Ammon's horn (tissue), 1 donor: ENCODE results near the gene SCUBE1.
A peak's percentile ranks its signal among the peaks of the same experiment; 100 is the strongest.

Source experiments
- DNase-seq: peaks from one replicate; pipeline ENCODE4 v3.0.0-alpha.2; 2016; ENCODE audit warnings: low spot score

SCUBE1 gene

DNA sequence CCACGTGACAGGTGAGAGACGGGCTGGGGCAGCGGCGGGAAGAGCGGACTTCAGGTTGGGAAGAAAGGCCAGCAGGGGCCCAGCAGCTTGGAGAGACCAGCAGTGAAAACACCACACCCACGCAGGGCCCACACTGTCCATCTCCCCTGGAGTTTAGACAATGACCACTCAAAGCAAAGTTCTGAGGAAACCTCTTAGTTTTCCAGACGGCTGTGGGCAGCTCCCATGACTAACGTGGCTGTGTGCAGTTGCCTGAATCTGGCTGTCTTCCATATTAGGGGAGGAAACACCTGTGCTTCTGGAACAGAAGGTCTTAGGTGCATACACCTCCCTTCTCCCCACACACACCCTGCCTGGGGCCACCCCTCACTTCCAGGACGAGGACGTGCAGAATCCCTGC is 85.6 kb downstream of the SCUBE1 start:
- DNase-seq = no peak

DNA sequence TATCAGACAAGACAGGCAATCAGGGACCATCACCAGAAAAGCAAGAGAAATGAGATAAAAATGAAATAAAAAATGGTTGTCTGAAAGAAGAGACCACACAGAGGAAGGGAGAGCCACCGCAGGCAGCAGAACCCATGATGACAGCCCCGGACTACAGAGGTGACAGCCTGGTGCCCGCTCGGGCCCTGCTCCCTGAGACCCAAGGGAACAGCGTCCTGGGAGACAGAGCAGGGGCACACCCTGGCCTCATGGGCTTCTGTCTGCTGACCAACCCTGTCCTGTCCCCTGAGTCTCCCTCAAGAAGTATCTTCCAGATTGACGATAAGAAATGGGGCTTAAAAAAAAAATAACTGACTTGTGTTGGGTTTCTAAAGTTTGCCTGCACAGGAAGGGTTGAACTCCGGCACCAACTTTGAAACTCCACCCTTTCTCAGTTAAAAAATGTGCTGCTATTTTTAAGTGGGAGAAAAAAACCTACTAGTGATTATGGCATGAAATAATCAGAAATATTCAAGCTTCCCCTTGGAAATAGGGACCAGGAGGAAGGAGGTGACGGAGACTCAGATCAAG is 86.1 kb downstream of the SCUBE1 start:
- DNase-seq = no peak

DNA sequence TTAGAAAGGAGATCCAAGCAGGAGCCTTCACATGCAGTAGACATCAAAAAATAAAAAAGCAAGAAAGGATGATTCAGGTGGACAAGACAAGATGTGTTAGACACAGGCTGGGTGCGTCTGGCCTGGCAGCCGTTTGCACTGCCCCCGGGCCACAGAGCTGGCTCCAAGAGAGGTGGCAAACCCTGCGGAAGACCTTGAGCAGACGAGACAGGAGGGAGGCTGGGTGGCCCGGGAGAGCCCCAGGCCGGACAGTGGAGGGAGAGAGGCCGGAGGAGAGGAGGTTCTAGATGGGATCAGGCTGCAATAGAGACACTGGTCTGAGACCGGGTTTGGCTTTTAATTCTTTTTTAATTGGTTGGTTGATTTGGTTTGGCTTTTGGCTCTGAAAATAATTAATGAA is 86.6 kb downstream of the SCUBE1 start:
- DNase-seq = no peak

DNA sequence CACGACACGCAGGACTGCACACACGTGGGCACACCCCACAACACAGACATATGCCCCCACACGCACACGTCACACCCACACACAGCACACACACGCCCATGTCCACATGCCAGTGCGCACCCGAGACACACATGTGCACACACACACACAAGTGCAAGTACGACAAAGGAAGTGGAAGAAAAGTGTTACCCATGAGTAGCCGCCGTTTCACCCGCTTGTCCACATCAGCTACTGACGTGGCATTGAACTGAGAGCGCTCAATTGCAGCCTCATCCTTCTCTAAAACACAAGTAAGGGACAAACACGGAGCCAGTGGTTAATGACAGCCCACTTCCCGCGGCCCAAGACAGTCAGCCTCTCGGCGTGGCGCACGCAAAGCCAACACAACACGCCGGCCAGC is 87.9 kb downstream of the SCUBE1 start:
- DNase-seq = no peak

DNA sequence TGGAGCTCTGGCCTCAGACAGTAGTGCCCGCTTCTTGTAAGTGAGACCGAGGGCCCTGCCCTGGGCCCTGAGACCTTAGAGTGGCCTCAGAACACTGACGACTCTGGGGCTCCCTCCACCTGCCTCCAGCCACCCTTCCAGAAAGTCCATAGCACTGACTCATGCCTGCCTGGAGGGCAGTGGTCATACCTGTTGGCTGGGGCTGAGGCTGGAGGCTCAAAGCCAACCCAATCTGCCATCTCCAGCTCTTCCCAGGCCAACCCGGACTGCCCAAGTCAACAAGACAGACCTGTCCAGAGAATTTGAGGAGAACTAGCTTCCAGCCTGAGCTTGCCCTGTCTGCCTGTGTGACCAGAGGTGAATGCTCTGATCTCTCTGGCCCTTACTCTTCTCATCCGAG is 89.3 kb downstream of the SCUBE1 start:
- no peak for DNase-seq

DNA sequence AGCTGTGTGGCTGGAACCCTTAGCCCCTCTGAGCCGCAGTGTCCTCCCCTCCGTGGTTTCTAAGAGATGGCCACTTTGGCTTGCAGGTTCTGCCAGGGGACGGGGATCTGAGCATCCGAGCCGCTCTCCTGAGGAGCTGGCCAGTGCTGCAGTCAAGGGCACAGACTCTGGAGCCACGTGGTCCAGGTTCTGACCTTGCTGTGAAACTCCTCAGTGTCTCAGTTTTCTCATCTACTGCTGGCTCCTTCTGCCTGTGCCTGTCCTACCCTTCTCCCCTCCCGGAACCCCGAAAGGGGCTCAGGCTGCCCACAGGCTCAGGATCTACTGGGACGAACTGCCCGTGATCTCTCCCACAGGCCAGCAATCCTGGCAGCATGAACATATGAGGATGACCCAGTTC is 90.9 kb downstream of the SCUBE1 start:
- DNase-seq = no peak

DNA sequence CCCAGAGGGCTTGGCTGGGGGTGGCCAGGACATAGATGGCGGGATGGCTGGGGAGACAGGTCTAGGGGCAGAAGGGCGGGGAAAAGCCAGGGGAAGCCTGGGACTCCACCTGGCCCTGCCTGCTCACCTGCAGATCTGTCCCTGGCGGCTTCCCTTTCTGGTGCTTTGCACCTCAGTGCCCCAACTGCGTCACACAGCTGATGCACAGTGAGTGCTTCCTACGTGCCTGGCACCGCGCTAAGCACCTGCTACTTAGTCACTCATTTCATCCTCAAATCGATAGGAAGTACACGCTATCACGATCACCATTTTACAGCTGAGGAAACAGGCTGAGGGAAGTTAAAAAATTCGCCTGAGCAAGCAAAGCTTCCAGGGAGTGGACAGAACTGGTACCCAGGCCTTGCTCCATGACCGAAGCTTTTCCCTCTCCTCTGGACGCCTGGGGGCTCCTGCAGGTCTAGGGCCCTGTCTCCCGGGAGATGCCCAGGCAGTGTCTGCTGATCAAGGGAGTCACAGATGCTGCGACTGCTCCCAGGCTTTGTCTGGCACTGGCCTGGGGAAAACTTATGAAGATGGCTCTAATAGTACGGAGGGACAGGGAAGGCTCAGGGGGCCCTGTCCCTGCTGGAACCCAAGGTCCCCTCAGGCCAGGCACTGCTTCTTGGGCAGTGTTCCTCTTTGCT is 93.2 kb downstream of the SCUBE1 start:
- peak; percentile 40 for DNase-seq

DNA sequence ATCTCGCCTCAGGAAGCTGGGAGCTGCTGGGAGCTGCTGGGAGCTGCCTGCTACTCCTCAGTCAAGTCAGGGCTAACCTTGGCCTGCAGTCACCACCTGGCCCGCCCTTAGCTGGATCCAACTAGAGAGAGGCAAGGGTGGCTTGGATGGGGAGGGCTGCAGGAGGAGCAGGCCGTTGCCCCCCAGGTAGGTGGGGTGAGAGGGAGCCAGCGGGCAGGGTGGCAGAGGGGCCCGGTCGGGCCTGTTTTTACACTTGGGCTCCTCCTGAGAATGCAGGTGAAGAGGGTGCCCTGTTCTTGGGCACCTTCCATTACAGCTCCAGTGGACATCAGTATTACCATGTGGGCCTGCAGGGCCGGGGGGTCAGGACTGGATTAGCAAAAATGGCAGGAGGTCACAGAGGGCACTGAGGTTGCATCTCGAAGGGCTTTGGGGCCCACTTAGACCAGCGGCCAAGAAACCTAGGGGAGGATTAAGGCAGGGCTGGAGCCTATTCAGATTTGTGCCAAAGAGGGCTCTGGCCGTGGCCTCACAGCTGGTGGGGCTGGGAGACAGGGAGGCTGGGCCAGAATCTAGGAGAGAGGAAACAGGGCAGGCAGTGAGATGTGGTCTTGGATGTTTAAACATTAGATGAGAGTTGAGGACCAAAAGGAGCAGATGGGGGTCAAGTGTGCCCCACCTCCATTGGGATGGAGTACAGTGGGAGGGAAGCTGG is 95.5 kb downstream of the SCUBE1 start:
- no peak for DNase-seq

DNA sequence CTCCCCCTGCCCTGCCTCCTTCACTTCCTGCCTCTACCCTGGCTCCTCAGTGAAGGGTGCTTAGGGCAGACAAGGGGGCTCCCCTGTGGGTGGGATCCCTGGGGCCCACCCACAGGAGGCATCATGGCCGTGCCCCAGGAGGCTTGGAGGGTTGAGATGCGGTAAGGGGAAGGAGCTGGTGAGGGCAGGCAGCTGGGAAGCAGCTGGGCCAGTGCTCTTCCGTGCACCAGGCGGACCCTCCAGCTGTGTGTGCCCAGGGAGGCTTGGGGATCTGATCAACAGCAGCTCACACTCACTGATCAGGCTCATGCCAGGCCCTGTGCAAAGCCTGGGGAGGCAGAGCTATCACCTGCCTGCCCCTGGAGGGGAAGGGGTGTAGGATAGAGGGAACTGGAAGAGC is 97.0 kb downstream of the SCUBE1 start:
- DNase-seq = no peak

DNA sequence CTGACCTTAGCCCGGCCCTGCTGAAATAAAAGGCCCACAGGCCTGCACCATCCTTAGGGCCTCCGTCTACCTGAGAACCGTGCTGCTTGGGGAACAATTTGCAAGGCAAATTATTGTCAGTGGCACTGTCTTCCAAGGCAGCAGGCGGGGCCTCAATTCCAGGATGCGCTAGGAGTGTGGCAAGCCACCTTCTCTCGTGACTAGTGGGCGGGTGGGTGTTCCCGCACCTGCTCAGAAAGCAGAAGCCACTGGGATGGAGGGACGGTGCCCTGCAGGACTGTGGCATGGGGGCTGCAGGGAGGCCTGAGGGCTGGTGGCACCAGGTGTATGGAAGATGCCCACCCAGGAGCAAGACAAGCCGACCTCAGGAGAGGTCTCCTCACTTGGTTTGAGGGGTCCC is 97.5 kb downstream of the SCUBE1 start:
- DNase-seq = no peak

DNA sequence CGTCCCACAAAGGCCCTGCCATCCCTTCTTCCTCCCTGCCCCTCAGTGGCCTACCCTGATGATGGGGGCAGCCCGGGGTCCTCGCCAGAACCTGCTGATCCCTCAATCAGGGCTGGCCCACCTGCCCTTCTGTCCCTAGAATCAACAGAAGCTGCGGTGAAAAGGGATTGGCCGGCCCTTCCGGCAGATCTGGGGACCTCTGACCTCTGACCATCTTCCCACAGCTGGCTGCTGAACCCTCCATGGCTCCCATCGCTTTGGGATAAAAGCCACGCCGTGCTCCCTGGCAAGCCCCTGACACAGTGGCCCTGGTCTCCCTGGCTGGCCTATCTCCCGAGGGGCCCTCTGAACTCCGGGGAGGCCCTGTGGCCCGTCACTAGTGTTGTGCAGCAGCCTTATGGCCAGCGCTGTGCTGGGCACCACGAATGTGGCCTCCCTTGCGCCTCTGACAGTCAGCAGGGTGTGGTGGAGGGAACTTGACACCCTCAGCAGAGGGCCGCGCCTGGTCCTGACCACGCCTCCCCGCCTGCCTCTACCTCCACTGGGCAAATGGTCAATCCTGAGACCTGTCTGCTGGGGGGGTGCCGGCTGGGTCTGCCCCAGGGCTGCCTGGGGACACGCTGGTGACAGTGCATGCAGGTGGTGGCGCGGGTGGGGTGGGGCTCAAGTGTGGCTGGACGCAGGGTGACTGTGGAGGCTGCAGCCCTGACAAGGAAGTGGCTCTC is 98.2 kb downstream of the SCUBE1 start:
- no peak for DNase-seq

DNA sequence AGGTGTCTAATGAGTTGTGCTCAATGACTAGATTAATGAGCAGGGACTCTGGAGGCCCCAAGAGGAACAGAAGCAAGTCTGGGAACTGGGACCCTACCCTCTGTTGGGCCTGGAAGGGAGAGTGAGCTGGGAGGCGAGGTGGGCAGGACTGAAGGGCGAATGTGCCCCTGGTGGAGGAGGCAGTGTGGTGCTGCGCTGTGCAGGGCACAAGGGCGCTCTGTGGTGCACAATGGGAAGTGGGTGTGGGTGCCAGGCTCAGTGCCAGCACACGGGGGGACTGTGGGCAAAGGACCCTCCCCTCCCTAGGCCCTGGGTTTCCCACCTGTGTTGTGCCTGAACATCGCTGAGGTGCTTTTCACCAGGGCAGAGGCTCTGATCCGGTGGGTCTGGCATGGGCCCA is 98.8 kb downstream of the SCUBE1 start:
- no peak for DNase-seq

DNA sequence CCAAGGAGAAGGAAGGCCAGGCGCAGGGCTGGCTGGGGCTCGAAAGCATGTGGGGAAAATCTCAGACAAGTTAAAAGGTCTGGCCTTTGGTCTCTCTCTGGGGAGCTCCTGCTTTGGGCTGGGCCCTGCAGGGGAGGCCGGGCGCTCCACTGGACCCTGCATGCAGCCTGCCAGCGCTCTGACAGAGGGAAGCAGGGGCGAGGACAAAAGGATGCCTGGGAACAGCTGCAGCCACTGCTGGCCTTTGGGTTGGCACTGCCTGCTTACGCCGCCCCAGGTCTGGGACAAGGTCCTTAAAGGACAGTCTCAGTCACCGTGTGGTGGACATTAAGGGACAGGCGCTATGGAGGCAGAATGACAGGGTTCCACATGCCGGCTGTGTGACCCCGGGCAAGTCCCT is 99.8 kb downstream of the SCUBE1 start:
- no peak for DNase-seq

DNA sequence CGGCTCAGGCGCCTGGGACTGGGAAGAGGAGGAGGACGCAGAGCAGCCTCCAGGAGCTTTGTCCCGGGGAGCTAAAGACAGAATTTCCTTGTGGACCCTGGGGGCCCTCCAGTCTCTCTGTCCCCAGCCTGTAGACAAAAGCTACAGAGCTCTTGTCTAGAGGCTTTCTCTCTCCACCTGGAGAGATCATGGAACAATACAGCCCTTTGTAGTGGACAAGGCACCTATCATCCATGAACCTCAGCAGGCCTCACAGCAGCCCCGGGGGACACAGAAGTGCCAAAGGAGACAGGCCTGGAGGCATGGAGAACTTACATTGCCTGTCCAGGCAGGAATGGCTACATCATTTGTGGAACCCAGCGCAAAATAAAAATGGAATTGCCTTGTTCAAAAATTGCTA is 100.5 kb downstream of the SCUBE1 start:
- no peak for DNase-seq

DNA sequence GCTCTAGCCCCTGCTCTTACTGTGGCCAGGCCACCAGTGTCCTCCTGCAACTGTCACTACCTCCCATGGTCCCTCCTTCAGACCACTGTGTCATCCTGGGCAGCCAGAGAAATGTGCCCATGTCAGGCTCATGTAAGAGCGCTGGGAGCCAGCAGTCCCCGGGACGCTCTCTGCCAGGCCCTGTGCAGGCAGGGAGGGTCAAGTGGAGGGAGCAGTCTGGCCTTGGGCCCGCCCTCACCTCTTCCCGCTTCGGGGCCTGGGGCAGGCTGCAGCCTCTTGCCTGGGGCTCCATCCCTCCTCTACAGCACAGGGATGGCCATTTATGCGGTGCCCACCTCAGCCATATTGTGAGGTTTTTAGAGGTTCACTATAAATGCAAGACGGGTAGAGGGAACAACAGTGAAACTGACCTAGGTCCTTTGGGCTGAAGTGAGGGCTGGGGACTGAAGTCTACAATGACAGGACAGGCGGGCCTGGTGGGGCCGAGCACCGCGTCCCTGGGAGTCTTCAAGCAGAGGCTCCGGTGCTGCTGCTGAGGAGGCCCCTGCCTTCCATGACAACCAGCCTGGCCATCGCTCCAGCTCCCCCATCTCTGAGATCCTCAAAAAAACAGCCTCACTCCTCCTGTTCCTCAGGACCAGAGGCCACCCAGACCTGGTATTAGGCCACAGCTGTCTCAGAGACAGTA is 101.3 kb downstream of the SCUBE1 start:
- DNase-seq = no peak

DNA sequence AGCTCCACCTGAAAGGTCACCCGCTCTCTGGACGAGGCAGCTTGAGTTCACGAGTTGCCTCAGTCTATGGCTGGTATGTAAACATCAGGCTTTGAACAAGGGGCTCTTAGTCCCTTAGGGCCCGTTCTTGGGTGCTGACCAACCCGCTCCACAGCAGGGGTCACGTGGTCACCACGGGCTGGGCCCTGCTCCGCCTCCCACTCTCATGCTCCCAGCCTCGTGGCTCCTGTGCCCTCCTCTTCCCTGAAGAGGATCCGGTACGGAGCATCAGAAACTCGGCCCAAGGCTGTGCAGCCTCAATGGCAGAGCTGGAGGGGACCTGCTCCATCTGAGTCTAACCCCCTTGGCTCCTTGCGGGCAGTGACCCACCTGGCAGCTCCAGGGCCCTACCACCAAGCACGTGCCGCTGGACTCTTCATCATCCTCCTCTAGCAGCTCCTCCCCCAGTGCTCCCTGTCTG is 102.0 kb downstream of the SCUBE1 start:
- no peak for DNase-seq

DNA sequence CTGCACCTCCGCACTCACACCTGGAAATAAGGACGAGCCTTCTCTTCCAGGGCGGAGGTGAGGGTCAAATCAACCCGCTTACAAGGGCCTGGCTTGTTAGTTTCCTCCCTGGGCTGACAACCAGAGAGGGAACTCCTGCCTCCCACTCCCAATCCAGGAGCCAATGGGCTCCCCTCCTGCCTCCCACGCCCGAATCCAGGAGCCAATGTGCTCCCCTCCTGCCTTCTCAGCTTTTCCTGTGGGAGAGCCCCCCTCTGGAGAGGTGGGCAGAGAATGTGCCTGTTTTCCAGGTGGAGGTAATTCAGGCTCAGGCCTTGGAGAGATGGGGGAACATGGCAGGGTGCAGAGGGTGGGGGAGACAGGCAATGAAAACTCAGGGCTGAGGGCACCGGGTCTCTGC is 102.6 kb downstream of the SCUBE1 start:
- DNase-seq = no peak

DNA sequence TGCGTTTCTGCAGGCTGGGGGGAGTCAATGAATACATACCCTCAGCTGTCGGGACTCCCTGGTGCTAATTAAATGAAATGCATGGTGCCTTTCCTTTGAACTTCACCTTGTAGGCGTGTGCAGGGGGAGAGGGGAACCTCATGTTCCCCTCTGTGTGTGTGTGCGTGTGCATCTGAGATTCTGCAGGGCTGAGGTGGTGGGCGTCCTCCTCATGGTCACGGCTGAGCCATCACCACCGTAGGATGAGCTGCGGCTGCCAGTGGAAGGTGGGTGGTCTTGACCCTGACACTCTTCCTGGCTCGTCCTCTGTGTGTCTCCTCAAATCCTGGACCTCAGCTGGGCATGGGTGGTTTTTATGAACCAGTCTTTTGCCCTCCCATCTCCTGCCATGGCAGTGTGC is 103.2 kb downstream of the SCUBE1 start:
- DNase-seq = no peak

DNA sequence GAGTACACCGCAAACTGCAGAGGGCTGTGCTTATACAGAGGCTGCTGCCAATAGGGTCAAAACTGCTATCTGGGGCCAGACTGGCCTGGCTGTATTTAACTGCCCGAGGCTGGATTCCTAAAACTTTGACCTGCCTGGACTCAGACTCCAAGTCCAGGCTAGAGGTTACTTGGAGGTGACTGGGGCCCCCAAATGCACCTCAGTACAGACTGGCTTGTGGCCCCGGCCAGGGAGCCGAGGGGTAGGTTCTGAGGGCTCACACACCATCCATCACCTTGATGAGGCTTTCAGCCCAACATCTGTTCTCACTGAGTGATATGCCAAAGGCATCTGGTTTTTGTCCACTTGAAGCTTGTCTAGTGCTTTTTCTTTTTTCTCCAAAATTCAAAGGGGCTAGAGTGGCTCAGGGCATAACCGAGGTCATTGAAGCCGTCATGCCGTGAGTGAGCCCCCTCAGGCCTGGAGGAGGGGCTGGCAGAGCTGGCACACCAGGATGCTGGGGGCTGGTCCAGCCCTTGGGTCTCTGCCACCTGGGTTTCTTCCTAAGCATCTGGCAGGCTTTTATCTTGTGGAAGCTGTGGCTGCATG is 103.9 kb downstream of the SCUBE1 start:
- no peak for DNase-seq

DNA sequence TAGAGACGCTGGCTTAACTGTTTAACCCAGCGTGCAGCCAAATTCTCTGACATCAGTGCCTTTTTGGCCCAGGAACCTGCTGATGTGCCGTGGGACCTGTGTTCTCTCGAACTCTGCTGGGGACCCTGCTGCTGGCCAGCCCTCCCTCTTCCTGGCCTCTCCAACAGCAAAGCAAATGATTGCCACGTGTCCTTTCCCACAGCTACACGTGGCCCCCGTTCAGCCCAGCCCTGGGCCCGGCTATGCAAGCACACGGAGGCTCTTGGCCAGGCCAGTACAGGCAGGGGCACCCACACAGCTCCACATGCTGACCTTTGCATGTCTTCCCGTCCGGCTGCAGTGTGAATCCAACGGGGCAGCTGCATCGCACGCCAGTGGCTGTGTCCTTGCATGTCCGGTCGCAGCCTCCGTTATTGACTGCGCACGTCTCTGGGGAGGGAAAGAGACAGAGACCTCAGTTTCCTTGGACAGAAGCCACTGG is 104.6 kb downstream of the SCUBE1 start:
- DNase-seq = no peak

DNA sequence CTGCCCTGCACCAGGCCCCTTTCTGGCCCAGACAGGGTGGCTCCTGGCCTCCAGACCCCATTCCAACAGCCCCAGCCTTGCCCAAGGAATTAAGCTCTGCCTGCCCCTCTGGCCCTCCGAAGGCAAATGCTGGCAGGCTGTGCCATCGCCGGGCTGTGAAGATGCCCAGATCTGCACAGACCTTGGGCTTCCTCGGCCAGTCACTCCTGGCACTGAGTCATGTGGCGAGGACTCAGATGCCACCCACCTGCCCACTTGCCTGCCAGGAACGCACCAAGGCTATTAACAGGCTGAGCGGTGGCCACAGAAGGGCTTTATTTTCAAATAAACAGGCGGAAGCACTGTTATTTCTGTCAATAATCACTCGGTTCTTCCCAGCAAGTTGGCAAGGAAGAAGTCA is 105.9 kb downstream of the SCUBE1 start:
- DNase-seq = peak; percentile 18
